HG03039 (cell line): Measurements from ENCODE around the gene MICAL2.

Source experiments
- ATAC-seq: cut with Tn5 transposase; IDR thresholded peaks from one replicate; pipeline ENCODE4 v1.9.1; 2021; ENCODE audit warnings: mild to moderate bottlenecking, moderate library complexity; ENCODE audit not compliant: unreplicated experiment

Gene MICAL2

DNA sequence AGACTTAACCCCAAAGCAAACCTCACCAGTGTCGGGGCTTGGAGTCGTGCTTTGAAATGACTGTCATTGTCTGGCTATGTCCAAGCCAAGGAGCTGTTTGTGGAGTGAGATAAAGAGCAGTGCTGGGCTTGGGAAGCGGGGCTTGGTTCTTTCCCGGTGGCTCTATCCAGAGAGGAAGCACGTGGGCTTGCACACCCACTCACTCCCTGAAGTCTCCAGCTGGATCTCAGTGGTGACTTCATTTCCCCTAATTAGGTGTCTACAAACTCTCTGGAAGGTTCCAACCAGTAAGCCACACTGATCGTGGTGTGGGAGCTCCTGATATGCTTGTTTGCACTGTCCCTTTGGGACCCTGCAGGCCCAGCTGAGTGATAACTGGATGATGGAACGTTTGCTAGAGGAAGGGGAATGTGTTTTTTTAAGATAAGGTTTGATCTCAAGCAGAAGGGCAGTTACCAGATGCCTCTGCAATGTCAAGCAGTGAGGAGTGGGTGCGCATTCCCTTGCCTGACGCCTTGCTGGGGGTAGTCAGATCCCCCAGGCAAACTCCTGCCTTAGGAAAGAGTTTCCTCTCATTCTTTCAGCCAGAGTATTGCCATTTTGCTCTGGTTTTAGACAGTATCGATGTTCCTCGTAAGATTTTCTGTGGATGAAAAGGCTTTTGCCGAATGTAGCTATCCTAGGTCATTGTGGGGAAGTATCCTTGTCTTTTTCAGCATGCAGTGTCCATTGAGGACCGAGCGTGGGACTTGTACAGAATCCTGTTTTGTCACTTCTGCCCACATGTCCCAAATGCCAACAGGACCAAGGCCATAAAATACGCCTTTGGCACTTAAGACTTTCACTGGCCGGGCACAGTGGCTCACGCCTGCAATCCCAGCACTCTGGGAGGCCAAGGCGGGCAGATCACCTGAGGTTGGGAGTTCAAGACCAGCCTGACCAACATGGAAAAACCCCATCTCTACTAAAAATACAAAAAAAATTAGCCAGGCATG is 90.9 kb downstream of the MICAL2 start:
- ATAC-seq, result no peak

- ATAC-seq, result no peak
These were observed 92.4 kb downstream of the MICAL2 start for GRCh38 chr11:12202661-12203310.

- no peak for ATAC-seq
These were observed 94.1 kb downstream of the MICAL2 start for GRCh38 chr11:12204506-12204905.

GRCh38 chr11:12205330-12205729 is 94.9 kb downstream of the MICAL2 start:
- ATAC-seq, result no peak

DNA sequence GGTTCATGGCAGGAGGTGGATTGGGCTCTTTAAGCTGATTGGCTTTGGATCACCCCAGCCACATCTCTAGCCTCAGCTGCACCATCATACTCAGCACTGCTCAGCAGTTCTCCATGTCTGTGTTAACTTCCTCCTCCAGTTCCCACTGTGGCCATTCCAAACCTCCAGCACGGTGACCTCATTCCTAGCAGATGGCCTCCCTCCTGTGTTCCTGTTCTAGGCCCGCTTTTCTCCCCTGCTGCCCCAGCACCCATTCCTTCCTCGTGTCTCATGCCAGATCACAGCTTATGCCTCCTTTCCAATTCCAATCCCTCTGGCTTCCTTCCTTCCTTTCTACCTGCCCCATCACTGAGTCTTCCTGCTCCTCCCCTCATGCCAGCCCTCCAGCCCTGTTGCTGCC is 96.1 kb downstream of the MICAL2 start:
- ATAC-seq, result no peak

DNA sequence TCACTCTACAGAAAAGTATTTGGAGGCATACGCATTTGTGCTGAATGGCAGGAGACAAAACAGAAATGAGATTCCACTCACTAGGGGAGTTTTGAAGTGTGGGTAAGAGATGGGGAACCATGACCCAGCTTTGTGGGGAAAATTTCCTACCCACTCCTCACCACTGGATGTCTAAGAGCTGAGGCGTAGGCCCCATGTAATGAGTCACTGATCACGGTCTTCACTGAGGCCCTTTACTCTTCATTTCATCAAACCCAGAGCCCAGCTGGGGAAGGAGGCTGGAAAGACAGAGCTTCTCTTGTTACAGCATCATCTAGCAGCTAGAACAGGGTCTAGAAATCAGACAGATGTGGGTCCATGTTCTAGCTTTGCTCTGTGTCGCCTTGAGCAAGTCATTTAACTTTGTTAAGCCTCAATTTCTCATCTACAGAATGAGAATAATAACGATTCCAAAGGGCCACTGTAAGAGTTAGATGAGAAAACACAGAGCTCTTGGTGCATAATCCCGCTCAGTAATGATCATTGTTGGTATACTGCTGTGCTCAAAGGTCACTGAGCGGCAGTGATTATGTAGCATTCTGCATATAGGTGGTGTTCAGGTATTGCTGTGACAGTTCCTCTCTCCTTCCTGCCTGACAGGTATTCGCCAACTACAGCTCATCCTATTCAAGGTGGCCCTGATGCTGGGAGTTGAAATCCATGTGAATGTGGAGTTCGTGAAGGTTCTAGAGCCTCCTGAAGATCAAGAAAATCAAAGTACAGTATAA is 97.2 kb downstream of the MICAL2 start:
- no peak for ATAC-seq

DNA sequence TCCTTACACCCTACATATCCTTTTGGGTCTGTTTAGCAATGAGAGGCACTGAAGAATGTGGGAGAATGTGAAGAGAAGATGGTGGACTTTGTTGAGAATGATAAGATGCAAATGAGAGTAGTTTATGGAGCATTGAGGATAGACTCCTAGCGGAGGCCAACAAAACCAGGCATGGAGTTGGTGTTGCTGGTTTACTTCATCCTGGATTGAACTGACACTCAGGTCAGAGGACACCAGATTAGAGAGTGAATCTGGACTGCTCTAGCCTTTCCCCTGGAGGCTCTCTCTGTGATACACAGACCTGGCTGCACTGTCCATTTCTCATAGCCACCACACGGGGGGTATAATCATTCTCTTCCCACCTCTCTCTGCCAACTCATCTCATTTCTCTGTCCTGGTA is 98.7 kb downstream of the MICAL2 start:
- ATAC-seq, result no peak

DNA sequence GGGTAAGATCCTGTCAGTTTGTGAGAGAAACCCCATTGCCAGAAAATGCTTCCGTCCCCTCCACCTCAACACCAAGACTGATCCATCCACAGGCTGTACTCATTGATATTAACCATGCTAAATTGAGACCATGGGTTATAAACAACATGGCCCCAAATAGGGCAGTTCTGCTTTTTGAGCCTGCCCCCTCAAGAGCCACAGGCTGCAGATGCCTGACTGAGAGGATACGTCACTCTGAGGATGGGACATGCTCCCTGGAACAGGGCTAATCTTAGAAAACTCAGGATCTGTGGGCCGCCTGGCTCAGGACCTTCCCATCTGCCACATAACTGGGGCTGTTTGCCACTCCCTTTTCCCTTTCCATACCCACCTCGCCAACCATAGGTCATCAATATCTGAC is 99.8 kb downstream of the MICAL2 start:
- ATAC-seq, result no peak

DNA sequence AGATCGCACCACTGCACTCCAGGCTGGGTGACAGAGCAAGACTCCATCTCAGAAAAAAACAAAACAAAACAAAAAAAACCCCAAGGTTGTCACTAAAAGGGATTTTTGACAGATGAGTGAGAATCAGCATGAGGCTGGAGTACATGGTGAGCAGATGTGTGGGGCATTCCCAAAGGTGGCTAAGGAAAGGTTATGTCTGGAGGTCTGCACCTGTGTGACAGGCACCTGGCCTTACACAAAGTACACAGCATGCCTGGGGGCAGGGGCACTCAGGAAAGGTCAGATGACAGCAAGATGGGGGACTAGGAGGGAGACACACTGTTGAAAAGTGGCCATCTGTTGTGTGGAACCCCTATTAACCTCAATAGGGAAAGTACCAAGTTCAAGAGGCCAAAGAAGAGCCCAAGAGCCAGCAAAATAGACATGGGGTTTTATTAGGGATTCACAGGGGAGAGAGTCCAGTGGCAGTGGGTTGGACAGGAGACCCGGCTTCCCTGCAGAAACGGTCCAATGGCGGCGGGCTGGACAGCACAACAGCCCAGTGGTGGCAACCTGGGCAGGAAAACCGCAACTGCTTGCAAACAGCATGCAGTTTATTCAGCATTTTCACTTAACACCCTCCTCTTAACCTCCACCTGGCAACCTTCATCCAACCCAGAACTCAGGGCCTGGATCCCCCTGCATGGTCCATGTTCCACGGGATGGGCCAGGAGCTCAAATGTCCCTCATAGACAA is 101.1 kb downstream of the MICAL2 start:
- ATAC-seq, result no peak

GRCh38 chr11:12212174-12212820 is 101.9 kb downstream of the MICAL2 start:
- ATAC-seq, result no peak

DNA sequence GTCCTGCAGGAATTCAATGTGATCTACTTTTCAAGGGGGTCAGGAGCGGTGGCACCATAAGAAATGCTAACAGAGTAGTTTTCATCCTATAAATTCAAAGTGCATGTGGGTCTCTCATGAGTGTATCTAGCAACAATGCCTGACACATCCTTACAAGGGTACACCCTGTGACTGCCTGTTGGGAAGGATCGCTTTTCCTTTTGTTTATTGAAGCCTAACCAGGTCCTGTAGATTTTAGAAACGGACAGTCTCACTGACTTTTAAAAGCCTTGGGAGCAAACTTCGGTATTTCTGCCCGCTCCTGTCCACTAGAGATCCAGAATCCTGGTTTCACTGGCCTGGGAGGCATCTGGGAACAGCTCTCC is 102.4 kb downstream of the MICAL2 start:
- ATAC-seq, result no peak

GRCh38 chr11:12213883-12214282 is 103.5 kb downstream of the MICAL2 start:
- ATAC-seq, result no peak

DNA sequence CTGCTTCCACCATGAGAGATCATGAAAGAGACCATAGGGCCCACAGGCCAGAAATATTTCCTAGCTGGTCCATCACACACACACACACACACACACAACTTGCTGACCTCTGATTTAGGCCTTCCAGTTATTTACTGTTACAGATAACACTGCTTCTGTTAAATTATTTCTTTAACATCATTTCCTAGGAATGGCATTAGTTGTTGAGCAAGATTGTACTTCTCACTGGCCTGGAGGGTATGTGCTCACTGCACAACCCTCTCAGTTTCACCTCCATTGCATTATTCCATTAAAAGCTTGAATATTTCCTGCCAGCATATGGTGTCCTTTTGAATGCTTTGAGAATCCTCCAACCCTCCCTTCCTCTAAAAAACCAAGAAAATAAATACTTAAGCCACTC is 104.4 kb downstream of the MICAL2 start:
- no peak for ATAC-seq

GRCh38 chr11:12215181-12215593 is 104.8 kb downstream of the MICAL2 start:
- no peak for ATAC-seq

DNA sequence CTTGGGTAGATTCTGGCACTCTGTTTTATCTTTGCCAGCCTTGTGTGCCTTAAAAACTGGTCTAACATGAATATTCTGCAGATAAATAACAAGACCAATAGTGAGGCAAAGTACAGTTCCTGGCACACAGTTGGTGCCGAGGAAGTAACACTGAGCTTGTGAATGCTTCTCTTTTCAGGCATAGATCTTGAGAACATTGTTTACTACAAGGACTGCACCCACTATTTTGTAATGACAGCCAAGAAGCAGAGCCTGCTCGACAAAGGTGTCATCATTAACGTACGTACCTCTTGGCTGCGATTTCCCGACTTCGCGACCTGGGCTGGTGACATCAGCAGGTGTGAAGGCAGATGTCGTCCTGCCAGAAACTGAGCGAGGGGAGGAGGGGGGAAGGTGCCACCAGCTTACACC is 105.7 kb downstream of the MICAL2 start:
- ATAC-seq, result no peak

DNA sequence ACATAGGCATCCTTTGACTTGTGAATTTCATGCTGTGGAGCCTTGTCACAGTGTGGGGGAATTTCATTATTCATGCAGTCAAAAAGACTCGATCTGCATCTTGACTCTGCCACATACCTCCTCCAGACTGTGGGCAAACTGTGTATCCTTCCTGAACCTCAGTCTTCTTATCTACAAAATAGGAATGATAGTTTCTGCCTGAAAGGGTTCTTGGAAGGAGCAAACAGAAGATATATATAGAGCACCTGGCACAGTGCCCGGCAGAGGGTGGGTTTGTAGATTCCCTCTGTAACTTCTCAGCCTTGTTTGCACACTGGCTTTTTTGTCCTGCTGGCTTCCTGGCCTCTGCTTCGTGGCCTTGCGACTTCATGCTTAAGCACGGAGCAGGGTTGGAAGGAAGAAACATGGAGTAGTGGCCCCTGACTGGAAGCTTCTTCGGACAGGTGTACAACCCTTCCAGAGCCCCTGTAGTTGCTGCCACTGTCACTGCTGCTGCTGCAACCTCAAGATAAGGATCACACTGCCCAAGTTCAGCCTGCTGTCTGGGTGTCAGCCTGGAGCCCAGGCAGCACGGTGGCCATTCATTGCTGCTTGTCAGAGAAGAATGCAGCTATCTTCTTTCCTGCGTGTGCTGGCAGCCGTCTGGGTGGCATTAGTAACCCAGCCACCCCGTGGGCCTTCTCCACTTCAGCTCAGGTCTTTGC is 106.4 kb downstream of the MICAL2 start:
- no peak for ATAC-seq

GRCh38 chr11:12217879-12218278 is 107.5 kb downstream of the MICAL2 start:
- no peak for ATAC-seq

DNA sequence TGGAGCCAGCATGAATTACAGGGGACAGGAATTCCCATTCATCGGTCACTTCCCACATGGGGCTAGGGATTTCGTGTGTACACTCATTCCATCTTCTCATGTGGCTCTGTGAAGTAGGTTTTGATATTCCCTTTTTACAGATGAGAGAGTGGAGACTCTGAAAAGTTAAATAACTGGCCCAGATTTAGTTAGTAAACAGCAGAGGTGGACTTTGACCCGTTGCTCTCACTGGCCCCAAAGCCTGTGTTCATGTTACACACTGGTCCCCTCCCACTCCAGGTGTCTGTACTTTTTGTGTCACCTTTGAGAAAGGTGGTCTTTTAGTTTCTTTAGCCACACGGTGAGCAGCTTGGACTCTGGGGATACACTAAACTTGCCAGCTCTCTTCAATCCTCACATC is 108.5 kb downstream of the MICAL2 start:
- no peak for ATAC-seq

DNA sequence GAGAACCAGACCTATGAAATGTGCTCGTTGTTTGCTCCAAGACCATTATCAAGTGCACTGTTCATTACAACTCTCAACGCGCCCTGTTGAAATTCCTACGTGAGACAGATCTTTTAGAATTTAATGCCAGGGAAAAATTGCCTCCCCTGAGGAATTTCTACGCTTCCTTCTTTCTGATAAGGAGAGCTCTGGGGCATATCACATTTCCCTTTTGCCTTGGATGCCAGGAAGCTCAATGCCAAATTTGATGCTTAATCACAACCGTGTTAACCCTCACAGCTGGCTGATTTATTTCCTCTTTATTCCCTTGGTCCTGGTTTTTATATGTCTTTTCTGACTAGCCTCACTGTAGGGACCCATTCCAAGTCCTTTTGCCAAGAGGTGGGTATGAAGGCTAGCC is 109.4 kb downstream of the MICAL2 start:
- ATAC-seq, result no peak

DNA sequence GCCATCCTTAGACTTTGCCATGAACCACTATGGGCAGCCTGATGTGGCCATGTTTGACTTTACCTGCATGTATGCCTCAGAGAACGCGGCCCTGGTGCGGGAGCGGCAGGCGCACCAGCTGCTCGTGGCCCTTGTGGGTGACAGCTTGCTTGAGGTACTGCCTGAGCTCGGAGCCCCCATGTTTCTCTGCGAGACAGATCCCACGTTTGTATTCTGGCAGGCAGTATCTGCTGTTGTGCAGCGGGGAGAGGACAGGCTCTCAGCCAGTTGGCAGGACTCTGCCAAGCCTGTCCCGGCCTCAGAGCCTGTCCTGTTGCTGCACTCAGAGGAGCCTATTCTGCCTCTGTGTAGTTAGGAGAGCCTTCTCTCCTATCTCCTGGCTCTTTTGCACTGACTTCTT is 109.9 kb downstream of the MICAL2 start:
- ATAC-seq, result no peak
